ENCODE results near the gene TWIST1.

The TWIST1 gene

DNA sequence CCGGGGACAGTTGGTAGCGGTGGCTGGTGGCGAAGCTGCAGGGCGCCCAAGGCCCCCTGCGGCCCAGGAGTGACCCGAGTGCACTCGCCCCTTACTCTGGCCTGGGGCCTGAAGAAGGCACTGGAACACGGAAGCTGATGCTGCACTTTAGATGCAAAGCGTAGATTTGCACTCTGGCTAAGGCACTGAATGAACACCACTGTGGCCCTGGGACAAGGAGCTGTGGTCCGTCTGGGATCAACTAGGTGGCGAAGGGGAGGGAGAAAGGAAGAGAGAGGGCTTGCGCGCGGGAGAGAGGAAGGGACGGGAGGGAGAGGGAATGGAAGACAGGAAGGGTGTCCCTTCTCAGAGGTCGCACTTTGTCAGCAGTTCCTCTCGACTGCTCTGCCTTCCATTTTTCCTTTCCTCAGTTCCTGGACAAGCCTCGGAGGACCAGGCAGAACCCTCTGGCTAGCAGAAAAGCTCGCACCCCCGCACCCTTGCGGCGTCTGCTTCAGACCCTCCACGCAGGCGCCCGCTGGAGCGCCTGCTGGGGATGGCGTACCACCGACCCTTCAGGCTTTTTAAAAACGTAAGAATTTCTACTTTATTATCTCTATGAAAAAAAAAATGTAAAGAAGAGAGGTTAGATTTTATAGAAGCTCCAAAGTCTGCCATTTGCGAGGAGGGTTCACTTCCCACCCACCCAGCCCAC is 26.6 kb upstream of the TWIST1 start:
- ChIA-PET CTCF (interaction anchor here (1.2 kb wide), 1 partner anchor 22 kb away, joined by 6 read pairs; no protein-coding TSS in a partner anchor), POLR2A (no interaction called here)
- TF ChIP-seq, protein P1, sequence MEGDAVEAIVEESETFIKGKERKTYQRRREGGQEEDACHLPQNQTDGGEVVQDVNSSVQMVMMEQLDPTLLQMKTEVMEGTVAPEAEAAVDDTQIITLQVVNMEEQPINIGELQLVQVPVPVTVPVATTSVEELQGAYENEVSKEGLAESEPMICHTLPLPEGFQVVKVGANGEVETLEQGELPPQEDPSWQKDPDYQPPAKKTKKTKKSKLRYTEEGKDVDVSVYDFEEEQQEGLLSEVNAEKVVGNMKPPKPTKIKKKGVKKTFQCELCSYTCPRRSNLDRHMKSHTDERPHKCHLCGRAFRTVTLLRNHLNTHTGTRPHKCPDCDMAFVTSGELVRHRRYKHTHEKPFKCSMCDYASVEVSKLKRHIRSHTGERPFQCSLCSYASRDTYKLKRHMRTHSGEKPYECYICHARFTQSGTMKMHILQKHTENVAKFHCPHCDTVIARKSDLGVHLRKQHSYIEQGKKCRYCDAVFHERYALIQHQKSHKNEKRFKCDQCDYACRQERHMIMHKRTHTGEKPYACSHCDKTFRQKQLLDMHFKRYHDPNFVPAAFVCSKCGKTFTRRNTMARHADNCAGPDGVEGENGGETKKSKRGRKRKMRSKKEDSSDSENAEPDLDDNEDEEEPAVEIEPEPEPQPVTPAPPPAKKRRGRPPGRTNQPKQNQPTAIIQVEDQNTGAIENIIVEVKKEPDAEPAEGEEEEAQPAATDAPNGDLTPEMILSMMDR (IDR thresholded peaks at IDR 0.05; ENCODE audit: insufficient read depth, low read length, missing control alignments) = no peak
- no peak for DNase-seq (ENCODE audit: low read depth, low spot score)
- H3K4me3 ChIP-seq (ENCODE audit: low read depth, low read length) = no peak overlapping the region

DNA sequence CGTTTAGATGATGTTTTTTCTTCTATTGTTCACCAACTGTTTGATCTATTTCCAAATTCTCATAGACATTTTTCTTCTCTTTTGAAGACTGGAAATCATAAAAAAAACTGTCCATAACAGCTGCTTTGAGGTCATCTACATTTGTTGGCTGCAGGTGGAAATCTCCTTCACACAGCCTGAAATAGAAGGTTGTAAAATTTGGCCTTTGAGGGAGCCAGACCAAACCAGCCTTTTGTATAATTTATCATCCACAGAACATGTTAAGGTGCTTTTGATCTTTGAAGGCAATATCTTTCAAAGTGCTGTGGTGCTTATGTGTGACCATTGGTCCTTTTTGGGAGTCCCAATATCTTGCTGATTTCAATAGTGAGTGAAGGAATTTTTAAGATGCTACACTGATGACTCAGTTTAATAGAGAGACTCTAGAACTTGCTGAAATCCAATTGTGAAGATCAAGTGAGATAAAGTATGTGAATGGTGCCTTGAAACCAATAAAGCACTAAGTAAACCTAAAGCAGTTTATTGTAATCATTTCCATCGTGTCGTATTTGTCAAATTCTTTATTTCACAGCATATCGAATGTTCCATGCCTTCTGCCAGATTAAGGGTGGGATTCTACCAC is 22.4 kb upstream of the TWIST1 start:
- TF ChIP-seq, protein P1 (IDR thresholded peaks at IDR 0.05; ENCODE audit: insufficient read depth, low read length, missing control alignments) = no peak
- CTCF ChIA-PET = no interaction called here
- no peak for DNase-seq (ENCODE audit: low read depth, low spot score)
- no peak overlapping the region for H3K4me3 ChIP-seq (ENCODE audit: low read depth, low read length)
- POLR2A ChIA-PET = no interaction called here

DNA sequence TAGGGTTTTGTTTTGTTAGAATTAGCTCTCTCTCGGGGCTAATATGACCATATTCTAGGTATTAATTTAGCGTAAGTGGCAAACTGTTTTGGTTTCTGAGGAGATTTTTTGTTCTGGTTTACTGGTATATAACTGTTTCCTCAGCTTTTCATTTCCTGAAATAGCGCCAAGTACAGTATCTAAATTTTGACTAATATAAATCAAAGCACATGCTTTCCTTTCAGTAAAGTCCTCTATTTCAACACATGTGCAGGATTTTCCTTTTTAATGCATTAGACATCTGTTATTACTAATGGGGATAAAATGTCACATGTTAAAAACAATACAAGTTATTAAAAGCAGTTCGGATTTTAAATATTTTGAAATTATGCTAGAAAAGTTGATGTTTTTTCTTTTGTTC is 16.4 kb upstream of the TWIST1 start:
- H3K4me3 ChIP-seq (ENCODE audit: low read depth, low read length) = no peak overlapping the region
- ChIA-PET CTCF (interaction anchor here (0.6 to 1.5 kb wide), 4 partner anchors 11 to 487 kb away, joined by 3 to 8 read pairs (median 4); no protein-coding TSS in a partner anchor), POLR2A (no interaction called here)
- no peak for DNase-seq (ENCODE audit: low read depth, low spot score)
- TF ChIP-seq, protein P1 (IDR thresholded peaks at IDR 0.05; ENCODE audit: insufficient read depth, low read length, missing control alignments) = no peak

DNA sequence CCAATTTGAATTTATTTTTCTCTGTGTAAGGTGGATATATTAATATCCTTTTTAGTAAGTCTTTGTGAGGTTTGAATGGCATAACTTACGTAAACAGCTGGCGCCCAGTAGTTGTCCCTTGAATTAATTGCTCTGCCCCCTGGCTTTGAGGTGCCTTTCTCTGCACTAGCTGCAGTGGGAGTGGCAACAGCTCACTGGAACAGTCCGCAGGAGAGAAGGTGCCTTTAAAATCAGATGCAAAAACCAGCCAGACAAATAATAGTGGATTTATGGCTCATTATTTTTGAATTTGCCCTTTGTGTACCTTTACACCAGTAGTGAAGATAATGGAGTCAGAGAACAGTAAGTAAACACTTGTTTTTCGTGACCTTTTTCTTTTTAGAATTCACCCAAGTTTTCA is 16.0 kb upstream of the TWIST1 start:
- DNase-seq (ENCODE audit: low read depth, low spot score) = no peak
- ChIA-PET CTCF (interaction anchor here (1.4 to 1.5 kb wide), 3 partner anchors 10 to 14 kb away, joined by 3 to 8 read pairs (median 4); no protein-coding TSS in a partner anchor), POLR2A (no interaction called here)
- H3K4me3 ChIP-seq (ENCODE audit: low read depth, low read length) = no peak overlapping the region
- TF ChIP-seq, protein P1 (IDR thresholded peaks at IDR 0.05; ENCODE audit: insufficient read depth, low read length, missing control alignments) = no peak

DNA sequence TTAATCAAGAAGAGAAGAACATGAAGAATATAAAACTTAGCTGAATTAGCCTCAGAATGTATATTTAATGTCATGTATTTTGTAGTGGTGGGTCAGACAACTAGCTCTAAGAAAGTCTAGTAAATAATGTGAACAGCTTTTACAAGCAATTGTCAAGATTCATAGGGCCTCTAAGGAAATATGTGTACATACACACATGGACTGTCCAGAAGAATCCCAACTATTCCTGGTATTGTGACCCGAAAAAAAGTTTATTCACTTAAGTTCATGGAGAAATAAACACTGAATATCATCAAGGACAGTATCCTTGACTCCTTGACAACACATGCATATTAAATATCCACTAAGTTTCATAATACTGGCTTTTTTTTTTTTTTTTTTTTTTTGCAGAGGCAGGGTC is 11.4 kb upstream of the TWIST1 start:
- no peak overlapping the region for H3K4me3 ChIP-seq (ENCODE audit: low read depth, low read length)
- ChIA-PET CTCF (interaction anchor here (0.6 kb wide), 1 partner anchor 313 kb away, joined by 3 read pairs; no protein-coding TSS in a partner anchor), POLR2A (interaction anchor here (1.0 kb wide), 1 partner anchor 12 kb away, joined by 3 read pairs; no protein-coding TSS in a partner anchor)
- TF ChIP-seq, protein P1 (IDR thresholded peaks at IDR 0.05; ENCODE audit: insufficient read depth, low read length, missing control alignments) = no peak
- no peak for DNase-seq (ENCODE audit: low read depth, low spot score)

DNA sequence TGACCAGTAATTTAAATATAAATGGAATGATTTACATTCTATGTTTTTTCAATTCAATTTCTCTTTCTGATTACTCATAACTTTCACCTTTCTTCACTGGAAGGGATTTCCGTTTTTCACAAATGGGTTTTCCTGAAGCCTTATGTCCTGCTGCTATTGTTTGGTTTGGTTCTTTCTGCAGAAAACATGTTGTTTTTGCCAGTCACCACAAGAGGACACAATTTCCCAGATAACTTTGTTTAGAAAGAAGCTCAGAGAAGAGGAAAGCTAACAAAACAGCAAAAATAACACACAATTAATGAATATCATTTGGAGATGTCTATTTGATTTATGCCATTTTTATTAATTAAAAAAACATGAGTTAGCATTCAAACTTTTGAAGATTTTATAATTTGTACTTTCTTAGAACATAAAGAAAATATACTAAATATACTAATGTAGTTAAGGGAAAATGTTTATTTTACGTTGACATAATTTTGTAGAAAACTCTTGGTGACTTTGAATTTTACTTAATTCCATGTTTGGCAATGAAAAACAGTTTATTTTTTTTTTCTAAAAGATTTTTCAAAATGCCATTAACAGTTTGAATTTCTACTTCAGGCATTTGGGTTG is 4.6 kb upstream of the TWIST1 start:
- CTCF ChIA-PET = interaction anchor here (0.6 to 8.2 kb wide), 23 partner anchors 9 to 770 kb away, joined by 3 to 104 read pairs (median 4); no protein-coding TSS in a partner anchor
- DNase-seq (ENCODE audit: low read depth, low spot score) = no peak
- TF ChIP-seq, protein P1 (IDR thresholded peaks at IDR 0.05; ENCODE audit: insufficient read depth, low read length, missing control alignments) = peak; percentile 67
- POLR2A ChIA-PET = no interaction called here
- H3K4me3 ChIP-seq (ENCODE audit: low read depth, low read length) = no peak overlapping the region

Measured in AG04449 (cell line).